HEK293 (cell line): ENCODE data around the gene ABCE1.
A peak's percentile ranks its signal among the peaks of the same experiment; 100 is the strongest.

Experiments
- CTCF ChIA-PET: fragments of 350-600 bp; formaldehyde crosslinking; extraction: SDS; loops from one replicate; lab custom pipeline; 2021; ENCODE audit warnings: antibody characterized with exemption; lab: Yijun Ruan, JAX
- POLR2A ChIA-PET: fragments of 300-600 bp; formaldehyde crosslinking; extraction: SDS; loops from one replicate; lab custom pipeline; 2020; ENCODE audit warnings: antibody characterized with exemption, inconsistent platforms; lab: Yijun Ruan, JAX
- H3K27ac ChIP-seq: fragments of 200-500 bp; sonication (Bioruptor generic); 2 replicates; pipeline ENCODE4 v1.5.1; 2014; ENCODE audit warnings: low read depth, low read length, control low read depth, inconsistent platforms; ENCODE audit errors: extremely low read depth
- H3K36me3 ChIP-seq, 2 experiments: fragments of 200-500 bp in 1 of 2; sonication (Bioruptor generic) in 1 of 2; 1 replicate in 1 of 2; 2 replicates in 1 of 2; pipeline ENCODE4 v1.5.1; 2014 to 2017; ENCODE audit warnings: inconsistent platforms in 2 of 2, low read length in 2 of 2; ENCODE audit not compliant: control insufficient read depth in 2 of 2, insufficient read depth in 1 of 2
- H3K4me1 ChIP-seq: fragments of 200-500 bp; sonication (Bioruptor generic); 2 replicates; pipeline ENCODE4 v1.5.1; 2014; ENCODE audit warnings: mild to moderate bottlenecking, low read length, inconsistent platforms; ENCODE audit not compliant: control insufficient read depth, insufficient read depth
- H3K4me3 ChIP-seq: 2 replicates; pipeline ENCODE4 v1.5.1; 2011; ENCODE audit warnings: low read depth, mild to moderate bottlenecking, control low read depth, low read length, moderate library complexity
- H3K9me3 ChIP-seq: fragments of 200-500 bp; sonication (Bioruptor generic); 2 replicates; pipeline ENCODE4 v1.5.1; 2014; ENCODE audit warnings: low read depth, low read length, inconsistent platforms; ENCODE audit not compliant: control insufficient read depth, insufficient read depth
- BCL11A ChIP-seq: fragments of 450-650 bp; formaldehyde crosslinking; IDR thresholded peaks from 2 replicates; pipeline ENCODE4 v1.5.1; 2016; ENCODE audit warnings: low read depth, missing biosample characterization, missing genetic modification characterization
- FEZF1 ChIP-seq: fragments of 450-650 bp; formaldehyde crosslinking; IDR thresholded peaks from 2 replicates; pipeline ENCODE4 v1.5.1; 2016; ENCODE audit warnings: missing biosample characterization, missing genetic modification characterization
- GLI4 ChIP-seq: fragments of 450-650 bp; formaldehyde crosslinking; IDR thresholded peaks from 2 replicates; pipeline ENCODE4 v1.5.1; 2016; ENCODE audit warnings: missing biosample characterization, missing genetic modification characterization
- SETDB1 ChIP-seq: IDR thresholded peaks from one replicate; pipeline ENCODE4 v1.6.1; 2017; ENCODE audit warnings: mild to moderate bottlenecking, low read length, moderate library complexity, mixed read lengths; ENCODE audit not compliant: insufficient read length
- ZBTB8A ChIP-seq: fragments of 450-650 bp; formaldehyde crosslinking; IDR thresholded peaks from 2 replicates; pipeline ENCODE4 v1.5.1; 2016; ENCODE audit warnings: missing biosample characterization, missing genetic modification characterization
- ZNF121 ChIP-seq: fragments of 450-650 bp; formaldehyde crosslinking; IDR thresholded peaks from 2 replicates; pipeline ENCODE4 v1.5.1; 2016; ENCODE audit warnings: missing biosample characterization, missing genetic modification characterization
- ZNF133 ChIP-seq: fragments of 450-650 bp; formaldehyde crosslinking; IDR thresholded peaks from 2 replicates; pipeline ENCODE4 v1.5.1; 2016; ENCODE audit warnings: missing biosample characterization, missing genetic modification characterization
- ZNF146 ChIP-seq: fragments of 450-650 bp; formaldehyde crosslinking; IDR thresholded peaks from 2 replicates; pipeline ENCODE4 v1.5.1; 2016; ENCODE audit warnings: missing biosample characterization, missing genetic modification characterization
- ZNF184 ChIP-seq: fragments of 450-650 bp; IDR thresholded peaks from 2 replicates; pipeline ENCODE4 v1.5.1; 2018; ENCODE audit warnings: missing biosample characterization, mild to moderate bottlenecking, missing genetic modification characterization
- ZNF19 ChIP-seq: fragments of 450-650 bp; formaldehyde crosslinking; IDR thresholded peaks from 2 replicates; pipeline ENCODE4; 2016; ENCODE audit warnings: missing biosample characterization, missing genetic modification characterization, low read depth
- ZNF23 ChIP-seq: fragments of 450-650 bp; formaldehyde crosslinking; IDR thresholded peaks from 2 replicates; pipeline ENCODE4 v1.5.1; 2016; ENCODE audit warnings: missing biosample characterization, missing genetic modification characterization, borderline replicate concordance
- ZNF248 ChIP-seq: fragments of 450-650 bp; formaldehyde crosslinking; IDR thresholded peaks from 2 replicates; pipeline ENCODE4 v1.5.1; 2017; ENCODE audit warnings: missing biosample characterization, missing genetic modification characterization
- ZNF362 ChIP-seq: fragments of 450-650 bp; formaldehyde crosslinking; IDR thresholded peaks from 2 replicates; pipeline ENCODE4 v1.5.1; 2016; ENCODE audit warnings: missing biosample characterization, missing genetic modification characterization
- ZNF558 ChIP-seq: fragments of 450-650 bp; formaldehyde crosslinking; IDR thresholded peaks from 2 replicates; pipeline ENCODE4 v1.5.1; 2016; ENCODE audit warnings: missing biosample characterization, missing genetic modification characterization
- ZNF560 ChIP-seq: fragments of 450-650 bp; formaldehyde crosslinking; IDR thresholded peaks from 2 replicates; pipeline ENCODE4 v1.5.1; 2017; ENCODE audit warnings: missing biosample characterization, missing genetic modification characterization, borderline replicate concordance
- ZNF621 ChIP-seq: fragments of 450-650 bp; formaldehyde crosslinking; IDR thresholded peaks from 2 replicates; pipeline ENCODE4 v1.5.1; 2017; ENCODE audit warnings: missing biosample characterization, missing genetic modification characterization
- ZNF626 ChIP-seq: fragments of 450-650 bp; sonication (Bioruptor Pico); formaldehyde crosslinking; IDR thresholded peaks from 2 replicates; pipeline ENCODE4 v1.5.1; 2018; ENCODE audit warnings: missing biosample characterization, missing genetic modification characterization, inconsistent platforms
- ZNF830 ChIP-seq: fragments of 450-650 bp; IDR thresholded peaks from 2 replicates; pipeline ENCODE4 v1.5.0; 2018; ENCODE audit warnings: missing biosample characterization, missing genetic modification characterization, low read depth, mild to moderate bottlenecking, moderate library complexity
- ZSCAN16 ChIP-seq: fragments of 450-650 bp; formaldehyde crosslinking; IDR thresholded peaks from 2 replicates; pipeline ENCODE4 v1.5.1; 2016; ENCODE audit warnings: missing biosample characterization, missing genetic modification characterization
- TF ChIP-seq, protein P1 (sequence below): fragments of 450-650 bp; formaldehyde crosslinking; IDR thresholded peaks from 2 replicates; pipeline ENCODE4 v1.5.1; 2016; ENCODE audit warnings: missing biosample characterization, missing genetic modification characterization

Gene ABCE1

GRCh38 chr4:145081756-145082155 is 16.4 kb upstream of the ABCE1 start:
- CTCF ChIA-PET, result no interaction called here
- POLR2A ChIA-PET, result no interaction called here

DNA sequence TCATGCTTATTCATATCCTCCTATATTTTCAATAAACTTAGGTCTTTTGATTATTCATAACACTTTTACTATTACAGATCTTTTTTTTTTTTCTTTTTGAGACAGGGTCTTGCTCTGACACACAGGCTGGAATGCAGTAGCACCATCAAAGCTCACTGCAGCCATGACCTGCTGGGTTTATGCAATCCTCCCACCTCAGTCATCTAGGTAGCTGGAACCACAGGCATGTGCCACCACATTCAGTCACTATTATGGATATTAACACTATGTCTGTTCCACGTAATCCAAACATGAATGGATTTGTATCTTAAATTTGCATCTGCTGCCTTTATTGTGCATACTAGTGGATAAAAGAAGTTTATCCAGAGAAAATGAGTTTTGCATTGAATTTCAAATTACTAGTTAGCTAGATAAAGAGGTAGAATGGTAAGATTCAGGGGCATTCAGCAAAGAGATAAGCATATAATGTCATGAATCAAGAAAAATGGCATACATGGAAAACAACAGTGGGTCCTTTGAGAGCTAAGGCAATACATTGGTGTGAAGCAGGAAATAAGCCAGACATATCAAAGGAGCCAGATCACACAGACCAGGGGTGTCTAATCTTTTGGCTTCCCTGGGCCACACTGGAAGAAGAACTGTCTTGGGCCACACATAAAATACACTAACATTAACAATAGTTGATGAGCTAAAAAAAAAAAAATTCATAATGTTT is 14.1 kb upstream of the ABCE1 start:
- Histone ChIP-seq H3K4me1 (no peaks in the 10 kb centered on the region), H3K27ac (no peak overlapping the region), H3K36me3 (peaks cover 0 to 46% of the 10 kb centered on the region in 2 experiments; a peak in 2 of 3 replicates), H3K4me3 (no peak overlapping the region), H3K9me3 (no peaks in the 10 kb centered on the region)
- POLR2A ChIA-PET, result no interaction called here
- CTCF ChIA-PET, result no interaction called here
- TF ChIP-seq ZBTB8A (no peak), GLI4 (no peak), BCL11A (tag by site-specific recombination) (no peak), ZNF184 (tag by site-specific recombination) (no peak), ZNF23 (tag by site-specific recombination) (no peak), ZNF621 (tag by site-specific recombination) (no peak), ZNF362 (tag by site-specific recombination) (no peak), ZNF19 (tag by site-specific recombination) (no peak), ZNF558 (no peak)

More at GRCh38 chr4:145081756-145082155, 16.4 kb upstream of the ABCE1 start:
- H3K27ac ChIP-seq, result no peak overlapping the region
- peaks cover 0 to 31% of the 10 kb centered on the region in 2 experiments; a peak in 2 of 3 replicates for H3K36me3 ChIP-seq
- no peaks in the 10 kb centered on the region for H3K4me1 ChIP-seq
- H3K4me3 ChIP-seq, result no peak overlapping the region
- H3K9me3 ChIP-seq, result no peaks in the 10 kb centered on the region
- no peak for TF ChIP-seq ZSCAN16 (tag by site-specific recombination)
- no peak for TF ChIP-seq ZNF560 (tag by site-specific recombination)
- TF ChIP-seq ZNF121, result peak; percentile 36; the same call in 1 of the 2 replicates
- no peak for TF ChIP-seq FEZF1 (tag by site-specific recombination)
- TF ChIP-seq, all 188 proteins: peak for 1

DNA sequence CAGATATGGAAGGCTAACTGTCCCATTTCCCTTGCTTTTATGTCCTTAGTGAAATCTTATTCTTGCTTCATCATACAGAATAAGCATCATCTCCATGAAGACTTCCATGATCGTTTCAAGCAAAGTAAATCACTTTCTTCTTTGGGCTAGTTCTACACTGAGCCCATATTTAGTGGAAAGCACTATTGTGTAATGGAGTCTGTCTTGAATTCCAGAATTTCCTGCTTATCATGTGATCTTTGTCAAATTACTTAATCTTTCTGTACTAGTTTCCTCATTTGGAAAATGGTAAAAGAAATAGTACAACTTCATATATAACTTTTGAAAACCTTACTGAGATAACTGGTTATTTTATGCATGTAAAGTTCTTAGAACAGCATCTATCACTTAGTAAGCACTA is 7.7 kb upstream of the ABCE1 start:
- TF ChIP-seq ZNF830 (no peak), ZBTB8A (no peak), ZNF146 (tag by site-specific recombination) (no peak)
- TF ChIP-seq, protein P1, sequence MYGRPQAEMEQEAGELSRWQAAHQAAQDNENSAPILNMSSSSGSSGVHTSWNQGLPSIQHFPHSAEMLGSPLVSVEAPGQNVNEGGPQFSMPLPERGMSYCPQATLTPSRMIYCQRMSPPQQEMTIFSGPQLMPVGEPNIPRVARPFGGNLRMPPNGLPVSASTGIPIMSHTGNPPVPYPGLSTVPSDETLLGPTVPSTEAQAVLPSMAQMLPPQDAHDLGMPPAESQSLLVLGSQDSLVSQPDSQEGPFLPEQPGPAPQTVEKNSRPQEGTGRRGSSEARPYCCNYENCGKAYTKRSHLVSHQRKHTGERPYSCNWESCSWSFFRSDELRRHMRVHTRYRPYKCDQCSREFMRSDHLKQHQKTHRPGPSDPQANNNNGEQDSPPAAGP, result no peak
- Histone ChIP-seq H3K9me3 (no peaks in the 10 kb centered on the region), H3K4me3 (no peak overlapping the region), H3K4me1 (no peaks in the 10 kb centered on the region), H3K27ac (no peak overlapping the region), H3K36me3 (peaks cover 0 to 85% of the 10 kb centered on the region in 2 experiments; a peak in 1 of 3 replicates)
- POLR2A ChIA-PET, result no interaction called here
- CTCF ChIA-PET, result interaction anchor here (0.6 kb wide), 1 partner anchor 9 kb away, joined by 3 read pairs; no protein-coding TSS in a partner anchor

DNA sequence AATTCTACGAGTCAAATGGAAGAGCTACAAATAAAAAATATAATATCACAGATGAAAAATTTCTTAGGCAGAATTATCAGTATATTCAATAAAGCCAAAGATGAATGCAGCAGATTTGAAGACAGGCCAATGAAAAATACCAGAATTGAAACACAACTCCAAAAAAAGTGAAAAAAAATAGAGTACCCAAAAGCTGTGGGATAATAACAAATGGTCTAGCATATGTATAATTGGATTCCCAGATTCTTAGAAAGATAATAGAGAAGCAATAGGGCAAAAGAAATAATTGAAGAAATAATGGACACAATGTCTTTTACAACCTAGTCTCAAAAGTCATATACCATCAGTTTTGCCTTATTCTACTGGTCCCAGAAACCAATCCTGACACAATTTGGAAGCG is 4.5 kb upstream of the ABCE1 start:
- Histone ChIP-seq H3K36me3 (peaks cover 0 to 69% of the 10 kb centered on the region in 2 experiments; a peak in 1 of 3 replicates), H3K4me3 (no peak overlapping the region), H3K27ac (no peak overlapping the region), H3K4me1 (no peaks in the 10 kb centered on the region), H3K9me3 (no peaks in the 10 kb centered on the region)
- CTCF ChIA-PET, result no interaction called here
- no peak for TF ChIP-seq ZNF558
- TF ChIP-seq ZNF248 (tag by site-specific recombination), result no peak
- TF ChIP-seq ZNF626 (tag by site-specific recombination), result no peak
- TF ChIP-seq ZNF133 (tag by site-specific recombination), result peak; percentile 97
- peak; percentile 68 for TF ChIP-seq SETDB1
- POLR2A ChIA-PET, result no interaction called here
